VCaP (cell line): ENCODE results near the gene NMNAT2.

Experiments
- H3K27ac ChIP-seq: fragments of 450-650 bp; 2 replicates; pipeline ENCODE4 v1.5.1; 2017
- TF ChIP-seq, protein P1 (sequence below): fragments of 450-650 bp; conservative IDR thresholded peaks from 2 replicates; pipeline ENCODE4 v1.5.1; 2017; ENCODE audit warnings: mild to moderate bottlenecking, moderate library complexity

The NMNAT2 gene

DNA sequence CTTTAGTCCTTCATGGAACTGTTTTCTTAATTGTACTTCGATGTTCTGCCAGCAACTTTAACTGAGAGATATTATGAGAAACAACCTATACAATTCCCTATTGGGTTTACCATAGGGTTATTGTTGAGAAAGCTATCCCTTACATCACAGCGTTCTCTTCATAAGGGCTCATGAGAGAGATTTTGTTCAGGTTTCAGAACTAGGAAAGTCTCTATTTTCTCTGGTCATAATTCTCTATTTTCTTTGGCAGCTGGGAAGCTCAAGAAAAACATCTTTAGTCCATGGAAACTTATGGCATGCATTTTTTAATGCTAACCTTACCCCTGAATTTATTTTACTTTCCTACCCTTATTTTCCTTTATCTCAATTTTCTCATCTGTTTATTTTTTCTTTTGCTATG lies 38.2 kb downstream of the NMNAT2 start:
- H3K27ac ChIP-seq, result no peak overlapping the region
- TF ChIP-seq, protein P1, sequence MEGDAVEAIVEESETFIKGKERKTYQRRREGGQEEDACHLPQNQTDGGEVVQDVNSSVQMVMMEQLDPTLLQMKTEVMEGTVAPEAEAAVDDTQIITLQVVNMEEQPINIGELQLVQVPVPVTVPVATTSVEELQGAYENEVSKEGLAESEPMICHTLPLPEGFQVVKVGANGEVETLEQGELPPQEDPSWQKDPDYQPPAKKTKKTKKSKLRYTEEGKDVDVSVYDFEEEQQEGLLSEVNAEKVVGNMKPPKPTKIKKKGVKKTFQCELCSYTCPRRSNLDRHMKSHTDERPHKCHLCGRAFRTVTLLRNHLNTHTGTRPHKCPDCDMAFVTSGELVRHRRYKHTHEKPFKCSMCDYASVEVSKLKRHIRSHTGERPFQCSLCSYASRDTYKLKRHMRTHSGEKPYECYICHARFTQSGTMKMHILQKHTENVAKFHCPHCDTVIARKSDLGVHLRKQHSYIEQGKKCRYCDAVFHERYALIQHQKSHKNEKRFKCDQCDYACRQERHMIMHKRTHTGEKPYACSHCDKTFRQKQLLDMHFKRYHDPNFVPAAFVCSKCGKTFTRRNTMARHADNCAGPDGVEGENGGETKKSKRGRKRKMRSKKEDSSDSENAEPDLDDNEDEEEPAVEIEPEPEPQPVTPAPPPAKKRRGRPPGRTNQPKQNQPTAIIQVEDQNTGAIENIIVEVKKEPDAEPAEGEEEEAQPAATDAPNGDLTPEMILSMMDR, result no peak

DNA sequence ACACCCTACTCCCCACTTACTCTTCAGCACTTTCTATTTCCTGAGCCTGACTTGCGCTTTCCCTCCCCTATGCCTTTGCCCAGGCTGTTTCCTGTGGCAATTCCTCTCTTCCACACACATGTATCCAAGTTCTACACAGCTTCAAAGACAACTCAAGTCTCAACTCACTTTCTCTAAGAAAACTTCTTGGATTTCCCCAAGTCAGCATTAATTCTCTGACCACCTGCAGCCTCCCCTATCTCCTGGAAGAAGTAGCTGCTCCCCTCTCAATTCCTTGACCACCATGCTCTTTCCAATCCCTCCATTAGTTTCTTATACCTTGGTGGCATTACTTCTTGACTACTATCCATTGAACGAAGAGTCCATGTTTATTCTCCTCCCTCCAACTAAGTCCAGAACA lies 42.8 kb downstream of the NMNAT2 start:
- H3K27ac ChIP-seq, result peak overlapping the region; percentile 34
- TF ChIP-seq, protein P1, result no peak

DNA sequence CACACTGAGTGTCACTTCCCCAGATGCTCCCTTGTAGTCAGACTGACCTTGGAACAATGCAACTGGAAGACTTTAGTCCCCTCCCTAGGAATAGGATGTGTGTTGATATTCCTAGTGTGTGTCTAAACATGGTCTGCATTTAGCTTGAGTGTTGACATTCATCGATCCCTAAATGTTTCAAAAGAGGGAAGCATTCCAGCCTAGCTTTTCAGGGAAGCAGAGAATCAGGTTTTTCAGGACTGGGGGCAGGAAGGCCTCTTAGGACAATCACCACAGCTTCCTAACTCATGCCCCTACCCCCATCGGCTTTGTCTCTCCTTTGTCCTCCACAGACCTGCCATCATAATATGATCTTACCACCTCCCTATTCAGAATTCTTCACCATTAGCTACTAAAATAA lies 43.4 kb downstream of the NMNAT2 start:
- H3K27ac ChIP-seq, result peak overlapping the region; percentile 34
- TF ChIP-seq, protein P1, result no peak

DNA sequence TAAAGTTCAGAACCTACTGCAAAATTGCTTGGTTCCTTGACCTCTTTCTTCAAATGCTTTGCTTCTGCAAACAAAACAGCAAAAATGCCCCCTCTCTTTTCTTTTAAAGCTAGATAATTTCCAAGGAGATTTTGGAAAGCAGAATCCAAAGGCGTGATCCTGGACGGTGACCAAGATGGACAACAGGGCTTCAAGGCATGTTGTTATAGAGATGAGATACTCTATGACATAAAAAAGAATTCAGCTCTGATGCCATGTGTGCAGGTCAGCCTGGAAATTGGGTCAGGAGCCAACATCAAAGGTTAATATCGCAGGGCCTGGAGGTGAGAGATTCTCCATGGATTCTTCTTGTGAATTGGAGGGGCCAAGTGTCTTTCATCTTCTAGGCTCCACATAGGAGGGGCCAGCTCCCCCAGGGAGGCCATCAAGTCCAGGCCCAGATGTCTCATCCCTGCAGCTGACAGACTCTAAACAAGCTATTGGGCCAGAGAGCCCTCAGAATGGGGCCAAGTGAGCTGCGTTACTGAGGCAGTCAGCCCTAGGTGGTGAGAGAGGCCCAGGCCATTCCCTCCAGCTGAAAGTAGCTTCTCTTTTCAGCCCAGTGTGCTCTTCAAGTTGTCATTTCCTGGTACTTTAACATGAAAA lies 45.5 kb downstream of the NMNAT2 start:
- H3K27ac ChIP-seq, result no peak overlapping the region
- TF ChIP-seq, protein P1, result no peak

DNA sequence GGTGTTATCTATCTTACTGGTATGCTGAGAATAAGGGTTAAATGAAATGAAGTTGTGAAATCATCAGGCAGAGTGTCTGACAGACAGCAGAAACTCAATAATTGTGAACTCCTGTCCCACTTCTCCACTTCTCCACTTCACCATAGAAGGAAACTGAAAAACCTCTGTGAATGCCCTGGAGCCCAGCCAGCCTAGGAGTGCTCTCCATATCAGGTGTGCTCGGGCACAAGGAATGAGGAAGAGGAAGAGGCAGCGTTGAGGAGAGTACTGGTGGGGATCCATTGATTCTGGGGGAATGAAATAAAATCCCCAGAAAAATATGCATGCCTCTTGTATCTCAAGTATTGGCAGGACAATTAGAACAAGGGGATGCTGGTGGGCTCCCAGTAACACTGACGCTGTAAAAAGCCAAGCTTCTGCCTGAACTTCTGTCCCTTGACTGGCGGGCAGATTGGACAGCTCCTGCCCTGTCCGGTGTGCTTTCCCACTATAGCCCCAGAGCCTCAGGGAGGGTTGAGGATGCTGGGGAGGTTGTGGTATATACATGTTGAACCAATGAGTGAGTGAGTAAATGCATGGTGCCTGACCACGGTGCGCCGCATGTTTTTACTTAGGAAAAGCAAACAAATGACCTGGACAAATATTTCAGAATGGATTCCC lies 47.7 kb downstream of the NMNAT2 start:
- TF ChIP-seq, protein P1, result no peak
- H3K27ac ChIP-seq, result no peak overlapping the region

DNA sequence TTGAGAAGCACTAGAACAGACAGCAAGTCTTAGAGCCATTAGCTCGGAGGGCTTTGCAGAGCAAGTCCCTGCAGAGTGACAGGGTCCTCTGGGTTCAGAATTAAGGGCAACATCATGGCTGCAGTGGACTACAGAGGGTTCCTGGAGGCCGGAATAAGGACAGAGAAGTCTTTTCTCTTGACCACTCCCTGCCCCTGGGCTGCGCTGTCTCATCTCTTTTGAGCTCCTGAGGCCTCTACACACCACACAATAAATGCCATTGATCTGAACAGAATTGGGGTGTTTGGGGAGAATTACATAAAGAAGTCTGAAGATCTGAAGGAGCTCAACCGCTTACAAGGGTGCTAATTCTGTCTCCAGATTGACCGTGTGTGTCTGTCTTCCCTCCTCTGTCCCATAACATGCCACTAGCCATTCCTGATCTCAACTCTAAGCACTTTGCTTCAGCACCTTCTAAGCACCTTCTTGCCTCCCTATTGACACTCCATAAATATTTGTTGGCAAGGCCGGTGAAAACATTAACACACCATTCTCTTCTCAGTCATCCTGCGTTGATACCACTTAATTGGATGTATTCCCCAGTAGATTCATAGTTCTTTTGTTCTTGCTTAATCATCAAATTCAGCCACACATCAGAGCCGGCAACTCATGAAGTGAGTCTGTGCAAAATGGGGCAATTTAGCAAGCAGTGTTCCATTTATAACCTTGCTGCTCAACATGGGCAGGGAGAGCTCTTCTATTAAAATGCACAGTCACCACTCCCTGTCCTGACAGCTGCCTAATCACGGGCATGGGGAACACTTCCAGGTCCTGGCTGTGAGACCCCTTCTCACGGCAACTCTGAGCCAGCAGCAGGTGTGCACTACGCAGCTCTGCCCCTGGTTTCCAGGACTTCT lies 49.7 kb downstream of the NMNAT2 start:
- TF ChIP-seq, protein P1, result no peak
- H3K27ac ChIP-seq, result no peak overlapping the region

DNA sequence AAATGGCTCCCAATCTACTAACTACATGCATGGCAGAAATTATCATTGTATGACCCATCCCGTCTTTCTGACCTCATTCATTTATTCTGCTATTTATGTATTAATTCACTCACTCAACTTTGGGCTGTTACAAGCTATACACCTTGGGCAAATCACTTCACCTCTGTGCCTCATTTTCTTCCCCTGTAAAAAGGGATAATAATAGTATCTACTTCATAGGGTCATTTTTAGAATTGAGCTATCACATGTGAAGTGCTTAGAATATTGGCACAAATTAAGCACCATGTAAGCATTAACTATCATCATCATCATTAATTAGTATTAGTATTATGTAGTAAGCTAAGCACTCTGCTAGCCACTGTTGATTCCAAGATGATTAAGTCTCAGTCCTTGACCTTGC lies 52.1 kb downstream of the NMNAT2 start:
- H3K27ac ChIP-seq, result no peak overlapping the region
- TF ChIP-seq, protein P1, result no peak
